MM.1S (cell line): Measurements from ENCODE around the gene PTPRN2.

Source experiments
- CTCF ChIP-seq: fragments of 300-600 bp; sonication (generic); IDR thresholded peaks from 2 replicates; pipeline ENCODE4 v1.5.1; 2016; ENCODE audit warnings: antibody characterized with exemption, low read length, mixed read lengths
- EZH2phosphoT487 ChIP-seq: fragments of 300-600 bp; sonication (generic); IDR thresholded peaks from 2 replicates; pipeline ENCODE4 v1.6.1; 2018; ENCODE audit warnings: antibody characterized with exemption, low read length

DNA sequence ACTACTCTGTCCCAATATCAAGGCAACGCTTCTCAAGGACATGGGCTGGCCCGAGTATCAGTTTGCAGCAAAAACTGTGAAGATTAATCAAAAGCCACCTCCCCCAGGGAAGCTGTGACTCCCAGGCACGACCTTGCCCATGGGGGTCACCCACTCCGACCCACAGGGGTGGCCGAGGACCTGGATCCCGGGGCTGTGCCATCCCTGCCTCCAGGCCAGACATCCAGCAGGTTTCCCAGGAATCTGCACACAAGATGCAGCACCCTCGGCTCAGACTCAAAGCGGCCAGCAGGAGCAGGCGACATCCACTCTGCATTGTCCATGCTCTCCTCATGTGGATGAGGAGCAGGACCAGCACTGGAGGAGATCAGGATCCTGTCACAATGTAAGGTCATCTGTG is 39.8 kb downstream of the PTPRN2 start:
- TF ChIP-seq EZH2phosphoT487 (no peak), CTCF (no peak)
